H7 (cell line): ENCODE measurements around the gene HSPA1A. TPM values are rescaled to one million over a fixed set of nuclear protein-coding genes. Genes with fewer than 3 reads are reported as not detected.
"Not testable (repeated sequence)": the region's sequence is repeated elsewhere in the genome, so short reads cannot be mapped to it uniquely, and the experiment has no call there.

Source experiments
- DNase-seq: peaks from one replicate; pipeline ENCODE4 v3.0.0; 2012
- H3K27me3 ChIP-seq: 2 replicates; pipeline ENCODE4 v1.6.0; 2011; ENCODE audit warnings: mild to moderate bottlenecking, low read length; ENCODE audit not compliant: control insufficient read depth, insufficient read depth
- H3K36me3 ChIP-seq: replicated peaks from 2 replicates; pipeline ENCODE4 v1.5.1; 2011; ENCODE audit warnings: low read length; ENCODE audit not compliant: control insufficient read depth, insufficient read depth
- H3K4me3 ChIP-seq: 2 replicates; pipeline ENCODE4 v1.5.1; 2011; ENCODE audit warnings: low read depth, mild to moderate bottlenecking, control low read depth, low read length, moderate library complexity; ENCODE audit not compliant: insufficient read depth
- total RNA-seq: library from RNA; depleted of rRNA; stranded (reverse); fragments of >200 nt; shearing (Covaris generic); gene quantifications from 2 replicates; pipeline ENCODE4 v1.2.3, GENCODE V29; 2014

Gene HSPA1A
- total RNA-seq, 1 experiment from 2014 or later = 58.5 TPM

- Histone ChIP-seq H3K4me3 (no peak overlapping the region), H3K27me3 (no peaks in the 10 kb centered on the region), H3K36me3 (peaks cover 7% of the 10 kb centered on the region)
- no peak for DNase-seq
Observed at GRCh38 chr6:31831350-31832215, 16.2 kb downstream of the HSPA1A start.

GRCh38 chr6:31834367-31835250 lies 19.3 kb downstream of the HSPA1A start:
- Histone ChIP-seq H3K4me3 (peak overlapping the region; percentile 100), H3K27me3 (no peaks in the 10 kb centered on the region), H3K36me3 (peaks cover 34% of the 10 kb centered on the region)
- DNase-seq = peak; percentile 95

- Histone ChIP-seq H3K27me3 (no peaks in the 10 kb centered on the region), H3K4me3 (peak overlapping the region; percentile 100), H3K36me3 (peaks cover 41% of the 10 kb centered on the region)
- DNase-seq = no peak
Observed at GRCh38 chr6:31836047-31836473, 20.7 kb downstream of the HSPA1A start.

- DNase-seq = no peak
- Histone ChIP-seq H3K27me3 (no peaks in the 10 kb centered on the region), H3K36me3 (peaks cover 41% of the 10 kb centered on the region), H3K4me3 (peak overlapping the region; percentile 100)
Observed at GRCh38 chr6:31836474-31837368, 21.4 kb downstream of the HSPA1A start.

- DNase-seq = no peak
- Histone ChIP-seq H3K27me3 (no peaks in the 10 kb centered on the region), H3K36me3 (peaks cover 41% of the 10 kb centered on the region), H3K4me3 (peak overlapping the region; percentile 100; the same call in 1 of the 2 replicates)
Observed at GRCh38 chr6:31837369-31838113, 22.2 kb downstream of the HSPA1A start.

- DNase-seq, H3K27me3 ChIP-seq, H3K4me3 ChIP-seq: not testable (repeated sequence)
- peaks cover 41% of the 10 kb centered on the region for H3K36me3 ChIP-seq
Observed at GRCh38 chr6:31838114-31838553, 22.8 kb downstream of the HSPA1A start.

- Histone ChIP-seq H3K36me3 (peaks cover 41% of the 10 kb centered on the region), H3K4me3 (no peak overlapping the region), H3K27me3 (no peaks in the 10 kb centered on the region)
- DNase-seq = no peak
Observed at GRCh38 chr6:31838968-31839367, 23.6 kb downstream of the HSPA1A start.

GRCh38 chr6:31839779-31840126 lies 24.4 kb downstream of the HSPA1A start:
- H3K36me3 ChIP-seq = peaks cover 41% of the 10 kb centered on the region

GRCh38 chr6:31842053-31842452 lies 26.7 kb downstream of the HSPA1A start:
- Histone ChIP-seq H3K36me3 (peaks cover 31% of the 10 kb centered on the region), H3K4me3 (no peak overlapping the region), H3K27me3 (no peaks in the 10 kb centered on the region)
- DNase-seq = no peak

More at GRCh38 chr6:31839779-31840126, 24.4 kb downstream of the HSPA1A start:
- DNase-seq, H3K4me3 ChIP-seq, H3K27me3 ChIP-seq: not testable (repeated sequence)

GRCh38 chr6:31844507-31844906 lies 29.2 kb downstream of the HSPA1A start:
- peaks cover 8% of the 10 kb centered on the region for H3K36me3 ChIP-seq
- H3K4me3 ChIP-seq = no peak overlapping the region
- no peaks in the 10 kb centered on the region for H3K27me3 ChIP-seq
- peak; percentile 22 for DNase-seq

- DNase-seq = no peak
- no peaks in the 10 kb centered on the region for H3K36me3 ChIP-seq
- H3K27me3 ChIP-seq = no peaks in the 10 kb centered on the region
- H3K4me3 ChIP-seq = no peak overlapping the region
Observed at GRCh38 chr6:31847276-31847978, 32.1 kb downstream of the HSPA1A start.

GRCh38 chr6:31850765-31851484 lies 35.6 kb downstream of the HSPA1A start:
- H3K36me3 ChIP-seq = no peaks in the 10 kb centered on the region
- H3K4me3 ChIP-seq = no peak overlapping the region
- peak; percentile 31 for DNase-seq
- H3K27me3 ChIP-seq = no peaks in the 10 kb centered on the region
